Cerebellar cortex (tissue), 1 donor: ENCODE data around the gene DNAJC18.

Experiments used
- DNase-seq: peaks from one replicate; pipeline ENCODE4 v3.0.0-alpha.2; 2015; ENCODE audit warnings: low spot score

DNAJC18 gene

DNA sequence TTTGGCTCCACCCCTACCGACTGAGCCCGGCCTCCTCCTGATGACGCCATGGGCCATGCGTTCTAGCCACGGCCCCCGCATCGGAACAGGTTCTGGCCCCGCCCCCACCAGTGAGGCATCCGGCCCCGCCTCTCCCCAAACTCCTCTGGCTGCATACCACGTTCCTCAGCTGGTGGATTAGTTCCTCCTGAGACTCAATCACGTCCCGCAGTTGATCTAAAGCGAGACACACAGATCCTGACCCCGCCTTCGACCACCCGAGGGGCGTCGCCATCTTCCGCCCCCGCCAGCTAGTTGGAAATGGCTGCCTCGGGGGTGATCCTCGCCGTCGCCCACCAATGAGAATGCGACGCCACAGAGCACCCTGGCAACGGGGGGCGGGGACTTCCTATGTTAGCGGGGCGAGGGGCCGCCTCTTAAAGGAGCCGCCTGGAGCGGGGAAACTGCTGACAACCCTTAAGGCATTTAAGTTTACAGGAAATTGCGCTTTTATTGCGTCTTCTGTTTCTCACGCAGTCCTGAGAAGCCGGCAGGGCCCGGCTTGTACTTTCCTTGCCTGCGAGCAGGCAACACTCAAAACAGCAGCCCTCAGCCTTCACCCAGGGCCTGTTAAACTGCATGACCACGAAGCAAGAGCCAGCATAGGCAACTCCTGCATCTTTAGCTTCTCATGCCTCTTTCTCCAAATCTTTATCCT, 35.4 kb downstream of the DNAJC18 start, which contains the start of gene SPATA24:
SPATA24 (minus strand) TSS at position 303 of the 697 bp plus-strand sequence; CDS start at position 274, 29 bp downstream.
- peak; percentile 98 for DNase-seq

DNA sequence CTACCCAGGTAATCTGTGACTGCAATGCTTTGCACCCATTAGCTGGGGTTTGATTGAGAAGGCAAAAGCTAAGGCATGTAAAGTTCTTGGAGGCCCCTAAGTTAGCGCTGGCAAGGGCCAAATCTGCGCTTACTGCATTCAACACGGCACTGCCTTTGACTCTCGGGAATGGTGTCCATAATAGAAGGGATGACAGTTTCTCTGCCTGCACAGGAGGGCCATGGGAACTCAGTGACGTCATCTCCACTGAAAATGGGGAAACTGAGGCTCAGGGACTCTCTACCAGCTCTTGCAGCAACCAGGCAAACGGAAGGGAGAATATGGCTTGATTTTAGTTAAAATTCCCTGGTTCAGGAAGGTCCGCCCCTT, 35.9 kb downstream of the DNAJC18 start:
- DNase-seq: no peak

DNA sequence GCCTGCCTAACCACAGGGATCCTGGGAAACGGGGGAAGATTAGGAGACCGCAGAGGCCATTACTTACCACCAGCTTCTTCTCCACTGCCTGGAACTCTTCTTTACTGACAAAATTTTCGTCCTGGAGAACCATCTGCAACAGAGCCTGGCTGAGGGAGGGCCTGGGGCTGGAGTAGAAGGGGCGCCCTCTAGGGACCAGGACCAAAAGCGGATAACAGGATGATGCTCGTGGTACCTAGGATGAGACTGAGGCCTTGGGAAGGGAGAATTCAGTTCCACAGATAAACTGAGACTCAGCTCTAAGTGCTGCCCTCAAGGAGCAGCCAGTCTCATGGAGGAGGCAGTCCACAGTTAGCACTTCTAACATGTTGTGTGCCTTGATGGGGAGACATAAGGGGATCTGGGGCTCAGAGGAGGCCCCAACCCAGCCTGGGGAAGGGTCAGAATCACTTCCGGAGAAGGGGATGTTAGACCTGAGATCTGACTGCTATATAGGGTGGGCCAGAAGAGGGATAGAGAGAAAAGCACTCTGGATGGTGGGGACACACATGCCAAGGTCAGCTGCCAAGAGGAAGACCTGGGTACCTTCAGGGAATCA, 36.7 kb downstream of the DNAJC18 start:
- peak; percentile 42 for DNase-seq

DNA sequence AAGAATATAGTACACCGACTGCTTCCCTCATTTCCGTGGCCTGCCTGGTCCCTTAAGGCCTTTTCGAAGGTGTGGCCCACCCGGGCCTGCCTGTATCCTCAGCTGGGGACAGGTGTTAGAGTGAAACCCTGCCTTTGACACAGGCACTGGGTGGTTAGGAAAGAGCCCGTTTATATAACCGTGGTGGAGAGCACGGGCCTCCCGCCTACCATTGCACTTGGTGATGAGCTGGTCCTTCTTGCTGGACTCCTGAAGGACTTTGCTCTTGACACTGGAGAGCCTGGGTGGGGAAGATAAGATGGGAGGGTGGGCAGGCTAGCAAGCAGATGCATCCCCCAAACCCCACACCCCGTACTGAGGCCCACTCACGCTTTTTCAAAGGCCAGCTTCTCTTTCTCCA, 37.8 kb downstream of the DNAJC18 start:
- DNase-seq: no peak

DNA sequence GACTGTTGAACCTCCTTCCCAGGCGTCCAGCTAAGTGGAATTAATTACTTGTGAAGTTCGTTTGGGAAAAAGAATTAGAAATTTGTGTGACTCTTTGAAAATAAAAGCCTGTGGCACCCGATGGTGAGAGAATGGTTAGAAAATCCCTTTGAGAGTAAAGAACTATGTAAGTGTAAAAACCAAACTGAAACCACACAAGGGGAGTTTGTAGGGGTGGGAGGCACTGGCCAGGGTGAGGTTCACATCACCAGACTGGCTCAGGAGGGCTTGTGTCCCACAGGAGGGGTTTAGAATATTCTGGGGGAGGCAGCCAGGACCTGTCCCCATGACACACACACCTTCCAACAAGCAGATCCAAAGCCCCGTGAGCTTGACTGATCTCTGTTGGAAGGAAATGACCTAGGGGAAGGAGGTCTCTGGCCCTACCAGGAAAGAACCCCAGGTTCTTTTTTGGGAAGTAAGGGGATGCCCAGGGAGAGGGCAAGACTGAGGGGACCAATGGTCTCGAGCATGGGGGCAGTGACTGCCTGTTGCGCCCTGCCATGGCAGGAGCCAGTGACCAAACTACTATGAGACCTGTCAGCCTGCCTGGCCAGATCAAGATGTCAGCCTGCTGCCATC, 39.7 kb downstream of the DNAJC18 start:
- DNase-seq: no peak

DNA sequence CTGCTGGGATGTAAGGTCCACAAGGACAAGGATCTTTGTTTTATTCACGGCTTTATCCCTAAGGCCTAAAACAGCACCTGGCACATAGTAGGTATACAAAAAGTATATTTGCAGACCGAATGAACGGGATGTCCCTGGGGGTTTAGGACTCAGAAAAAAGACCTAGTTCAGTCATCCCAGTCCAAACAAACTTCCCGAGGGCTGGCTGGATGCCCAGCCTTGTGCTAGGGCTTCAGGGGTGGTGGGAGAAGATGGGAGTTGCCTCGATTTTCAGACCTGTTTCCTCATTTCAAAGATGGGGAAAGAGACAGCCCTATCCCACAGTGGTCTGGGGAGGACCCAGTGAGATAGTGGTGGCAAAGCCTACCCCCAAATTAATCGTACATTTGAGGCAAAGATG, 41.4 kb downstream of the DNAJC18 start:
- DNase-seq: no peak

DNA sequence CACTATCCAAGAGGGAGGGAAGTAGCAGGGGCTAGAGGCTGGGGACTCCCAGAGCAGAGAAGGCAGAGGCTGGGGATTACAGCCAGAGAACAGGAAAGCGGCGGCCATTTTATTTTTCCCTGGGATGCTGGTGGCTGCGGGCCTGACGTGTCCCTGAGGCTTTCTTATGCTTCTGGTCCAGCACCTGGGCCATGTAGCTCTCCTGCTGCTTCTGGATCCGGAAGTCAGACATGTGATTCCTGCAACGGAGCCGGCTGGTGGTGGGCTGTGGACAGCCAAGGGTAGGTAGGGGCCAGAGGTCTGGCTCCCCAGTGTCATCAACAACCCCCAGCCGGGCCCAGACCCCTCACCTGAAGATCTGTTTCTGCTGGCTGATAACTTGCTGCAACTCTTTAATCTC, 42.6 kb downstream of the DNAJC18 start:
- DNase-seq: no peak

DNA sequence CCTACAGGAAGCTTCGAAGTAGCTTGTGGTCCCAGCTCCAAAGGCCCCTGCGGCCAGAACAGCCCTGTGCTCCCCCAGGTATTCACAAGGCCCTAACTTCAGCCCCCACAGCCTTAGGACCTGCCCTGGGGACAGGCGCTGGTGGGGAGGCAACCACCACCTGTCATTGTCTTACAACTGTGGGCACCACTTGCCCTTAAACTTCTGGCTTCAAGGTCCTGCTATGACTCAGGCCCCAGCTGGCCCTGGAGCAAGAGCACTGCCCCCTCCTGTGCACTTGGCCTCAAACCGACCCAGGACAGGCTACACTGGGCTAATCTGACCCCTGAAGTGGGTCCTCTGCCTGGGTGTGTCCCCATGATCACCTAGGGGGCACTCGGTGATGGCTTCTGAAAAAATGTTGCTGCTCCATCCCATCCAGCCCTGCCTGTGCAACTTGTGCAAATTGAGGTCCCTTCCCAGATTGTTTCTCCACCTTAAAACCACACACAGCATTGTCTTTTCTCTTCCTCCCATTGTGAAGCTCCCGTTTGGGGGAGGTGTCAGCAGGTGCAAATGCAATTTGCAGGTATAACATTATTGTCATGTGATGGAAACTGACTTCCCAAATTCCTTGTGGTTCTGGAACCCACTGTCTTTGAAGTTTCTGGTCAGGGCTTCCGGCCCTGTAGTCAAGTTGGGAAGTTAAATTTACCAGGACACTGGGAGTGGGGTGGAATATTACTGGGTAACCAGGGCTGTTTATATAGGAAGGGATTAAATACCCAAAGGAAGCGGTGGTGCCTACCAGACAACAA, 43.3 kb downstream of the DNAJC18 start:
- no peak for DNase-seq

DNA sequence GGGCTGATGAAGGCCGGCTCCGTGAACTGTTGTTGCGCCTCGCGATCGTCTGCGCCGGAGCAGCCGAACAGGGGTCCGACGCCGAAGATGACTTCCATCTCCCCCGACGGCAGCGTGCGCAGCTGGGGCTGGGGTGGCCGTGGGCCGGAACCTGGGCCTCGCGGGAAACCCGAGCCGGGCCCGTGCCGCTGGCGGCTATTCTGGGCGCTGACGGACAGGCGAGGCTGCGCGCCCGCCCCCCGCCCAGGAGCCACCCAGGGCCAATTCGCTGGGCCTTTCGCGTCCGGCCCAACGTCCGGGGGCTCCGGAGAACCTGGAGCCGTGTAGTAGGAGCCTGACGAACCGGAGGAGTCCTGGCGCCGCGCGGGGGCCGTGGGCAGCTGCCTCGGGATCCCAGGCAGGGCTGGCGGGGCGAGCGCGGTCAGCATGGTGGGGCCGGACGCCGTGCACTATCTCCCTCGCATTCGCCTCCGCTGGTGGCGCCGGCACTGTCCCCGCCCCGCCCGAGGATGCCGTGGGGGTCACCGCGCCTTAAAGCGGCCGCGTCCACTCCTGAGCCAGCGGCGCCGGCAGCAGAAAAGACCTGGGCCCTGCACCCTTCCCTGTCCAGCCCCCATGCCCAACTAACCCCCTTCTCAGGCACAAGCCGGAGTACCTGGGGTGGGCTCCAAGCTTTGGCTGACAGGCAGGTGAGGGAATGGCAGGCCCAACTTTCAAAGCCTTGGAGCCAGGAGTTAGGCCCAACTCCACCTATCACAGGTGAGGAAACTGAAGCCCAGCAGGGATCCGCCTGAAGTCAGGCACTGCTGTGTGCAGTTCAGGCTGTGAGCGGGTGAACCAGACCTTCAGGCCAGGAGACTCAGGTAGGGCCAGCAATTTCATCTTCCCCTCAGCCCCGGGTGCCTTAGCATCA, 44.4 kb downstream of the DNAJC18 start, which contains the start of gene PROB1:
PROB1 (minus strand) TSS at position 451 of the 913 bp plus-strand sequence; CDS start at position 428, 23 bp downstream.
- DNase-seq: no peak

DNA sequence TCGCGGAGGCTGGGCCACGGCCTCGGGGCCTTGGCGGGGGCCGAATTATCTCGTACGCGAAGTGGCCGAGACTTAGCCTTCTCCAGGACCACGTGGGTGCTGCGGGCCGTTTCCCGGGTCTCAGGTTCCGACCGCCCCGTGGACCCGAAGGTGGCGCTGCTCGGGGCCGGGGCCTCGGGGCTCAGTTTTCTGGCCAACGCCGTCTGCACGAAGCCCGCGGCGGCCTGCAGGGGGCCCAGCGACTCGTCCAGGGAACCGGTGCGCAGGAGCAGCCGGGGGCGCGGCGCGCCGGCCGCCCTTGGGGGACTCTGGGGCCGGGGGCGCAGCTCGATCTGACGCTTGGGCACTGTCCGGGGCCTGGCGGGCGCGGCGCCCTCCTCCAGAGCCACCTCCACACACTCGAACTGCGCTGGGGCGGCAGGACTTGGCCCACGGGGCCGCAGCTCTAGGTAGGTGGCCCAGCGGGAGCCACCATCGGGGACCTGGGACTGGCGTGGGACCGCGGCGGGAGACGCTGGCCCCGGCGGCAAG, 45.1 kb downstream of the DNAJC18 start:
- no peak for DNase-seq

DNA sequence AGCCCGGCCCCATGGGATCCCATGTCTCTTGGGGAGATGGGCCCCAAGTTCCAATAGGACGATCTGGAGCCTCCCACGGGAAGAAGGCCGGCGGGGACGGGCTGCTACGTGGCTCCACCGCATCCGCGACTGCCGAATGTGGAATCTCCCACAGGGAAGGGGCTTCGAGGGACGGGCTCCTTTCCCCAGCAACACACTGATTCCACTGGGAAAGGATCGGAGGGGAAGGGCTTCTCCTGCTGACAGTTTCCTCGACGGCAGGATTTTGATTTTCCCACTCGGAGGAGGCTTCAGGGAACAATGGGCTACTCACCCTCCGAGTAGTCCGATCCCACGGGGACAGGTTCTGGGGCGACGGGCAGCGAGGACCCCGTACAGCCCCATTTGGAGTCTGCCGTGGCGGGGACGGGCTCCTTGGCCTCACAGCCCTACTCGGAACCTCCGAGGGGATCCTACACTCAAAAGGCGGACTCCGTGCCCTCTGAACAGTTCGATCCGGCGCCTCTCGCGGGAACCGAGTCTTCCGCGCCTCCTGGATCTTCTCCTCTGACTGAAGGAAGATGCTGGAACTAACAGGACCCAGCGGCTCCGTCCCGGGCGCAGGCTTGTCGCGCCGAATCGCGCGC, 45.7 kb downstream of the DNAJC18 start:
- no peak for DNase-seq

DNA sequence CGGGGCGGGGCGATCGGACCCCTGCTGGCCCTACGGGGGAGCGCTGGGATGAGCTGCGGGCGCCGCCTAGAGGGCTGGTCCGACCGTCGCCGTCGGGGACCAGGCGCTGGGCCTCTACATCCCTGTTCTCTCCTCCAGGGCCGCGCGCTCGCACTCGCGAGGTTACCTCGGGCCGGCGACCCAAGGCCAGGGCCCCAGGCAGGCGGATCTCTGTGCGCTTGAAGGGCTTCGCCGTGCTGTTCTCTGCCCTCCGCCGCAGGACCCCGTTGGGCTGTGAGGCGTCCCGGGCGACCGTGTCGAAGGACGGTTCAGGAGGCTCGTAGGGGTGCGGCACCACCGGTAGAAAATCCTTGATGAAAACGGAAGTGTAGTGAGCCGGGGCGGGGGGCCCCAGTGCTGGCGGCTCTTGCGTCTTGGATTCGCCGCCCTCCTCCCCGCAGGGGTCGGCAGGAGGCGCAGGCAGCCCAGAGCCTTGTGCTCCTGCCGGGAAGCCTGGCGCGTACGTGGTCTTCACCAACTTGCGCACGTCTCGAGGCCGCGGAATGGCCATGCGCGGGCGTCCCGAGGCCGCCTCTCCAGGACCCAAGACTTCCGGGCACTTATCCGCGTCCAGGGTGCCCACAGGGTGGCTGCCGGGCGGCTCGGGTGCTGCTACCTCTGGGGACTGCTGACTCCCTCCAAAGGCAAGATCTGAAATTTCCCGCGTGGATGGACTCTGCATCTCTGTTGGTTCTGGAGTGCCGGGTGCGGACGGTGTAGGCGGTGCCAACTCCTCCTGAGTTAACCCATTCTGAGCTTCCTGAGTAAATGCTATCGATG, 46.4 kb downstream of the DNAJC18 start:
- no peak for DNase-seq

DNA sequence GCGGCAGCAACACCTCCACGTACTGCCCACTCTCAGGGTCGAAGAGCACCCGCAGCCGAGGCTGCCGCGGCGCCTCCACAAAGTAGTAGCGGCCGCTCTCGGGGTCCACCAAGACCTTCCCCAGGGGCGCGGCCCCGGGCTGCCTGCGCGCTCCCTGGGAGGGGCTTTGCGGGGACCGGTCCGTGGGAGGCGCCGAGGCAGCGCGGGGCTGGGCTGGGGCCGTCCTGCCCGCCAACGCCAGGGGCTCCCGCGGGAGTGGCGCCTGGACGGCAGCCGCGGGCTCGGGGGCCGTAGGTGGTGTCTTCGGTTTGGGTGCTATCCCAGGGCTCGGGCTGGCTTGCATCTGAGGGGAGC, 47.0 kb downstream of the DNAJC18 start:
- DNase-seq: no peak

DNA sequence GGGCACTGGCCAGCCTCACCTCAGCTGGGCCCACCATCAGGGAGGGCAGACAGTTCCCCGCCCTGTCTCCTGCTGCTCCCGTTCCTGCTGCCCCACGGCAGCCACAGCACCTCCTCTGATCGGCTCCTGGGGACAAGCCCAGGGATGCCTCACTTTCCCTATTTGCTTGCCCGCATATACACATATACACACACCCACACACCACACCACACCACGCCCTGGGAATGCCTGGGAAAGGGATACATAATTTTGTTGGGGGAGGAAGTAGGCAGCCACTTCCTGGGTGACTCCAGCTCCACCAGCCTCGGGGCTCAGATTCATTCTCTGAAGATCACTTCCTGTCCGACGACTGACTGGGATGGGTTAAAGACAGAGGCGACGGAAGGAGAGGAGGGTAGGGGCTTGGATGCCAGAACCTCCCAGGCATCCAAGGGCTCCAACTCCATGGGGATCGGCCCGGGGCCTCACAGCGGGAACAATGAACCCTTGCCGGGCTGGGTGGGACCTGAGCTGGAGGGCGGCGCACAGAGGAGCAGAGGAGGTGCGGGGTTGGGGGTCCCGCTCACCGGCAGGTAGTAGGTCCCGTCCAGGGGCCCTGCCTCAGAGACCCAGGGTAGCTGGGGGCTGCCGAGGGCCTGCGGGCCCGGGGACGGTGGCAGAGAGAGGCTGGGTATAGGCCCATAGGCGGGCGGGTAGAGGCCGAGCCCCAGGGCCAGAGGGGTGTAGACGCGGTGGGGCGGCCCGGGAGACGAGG, 47.6 kb downstream of the DNAJC18 start:
- DNase-seq: no peak

DNA sequence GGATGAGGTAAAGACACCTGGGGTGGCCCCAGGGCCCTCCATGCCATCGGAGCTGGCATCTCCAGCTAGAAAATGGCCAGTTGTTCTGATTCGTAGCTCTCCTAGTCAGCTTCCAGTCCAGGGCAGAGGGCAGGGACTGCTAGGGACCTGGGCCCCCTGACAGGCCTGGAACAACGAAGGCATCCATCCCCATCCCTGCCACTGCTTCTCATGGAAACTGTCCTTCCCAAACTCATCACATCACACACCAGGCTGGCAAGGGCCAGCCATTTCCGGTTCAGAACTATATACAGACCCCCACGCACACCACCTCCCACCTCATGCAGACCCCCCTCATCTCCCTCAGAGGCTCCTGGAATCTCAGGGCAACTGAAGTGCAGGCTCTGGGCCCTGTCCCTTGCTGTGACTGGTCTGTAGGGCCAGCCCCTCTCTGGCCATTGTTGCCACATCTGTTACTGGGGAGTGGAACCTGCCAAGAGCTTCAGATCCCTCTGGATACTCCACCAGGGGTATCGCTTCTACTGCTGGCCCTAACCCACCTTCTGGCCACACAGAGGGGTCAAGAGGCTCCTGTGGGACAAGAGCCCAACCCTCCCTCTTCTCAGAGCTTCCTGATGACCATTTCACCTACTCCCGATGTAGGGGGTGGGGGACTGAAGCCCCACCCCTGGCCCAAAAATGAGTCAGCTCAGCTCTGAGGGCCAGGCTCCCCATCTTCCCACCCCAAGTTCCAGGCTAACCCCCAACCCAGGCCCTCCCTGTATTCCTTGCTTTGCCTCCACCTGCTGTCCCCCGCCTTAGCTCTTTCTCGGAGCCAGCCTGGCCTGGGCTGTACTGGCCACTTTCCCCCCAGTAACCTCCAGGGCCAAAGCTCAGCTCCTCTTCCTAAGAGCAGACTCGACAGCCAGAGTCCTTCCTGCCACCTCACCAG, 48.4 kb downstream of the DNAJC18 start:
- DNase-seq: no peak

DNA sequence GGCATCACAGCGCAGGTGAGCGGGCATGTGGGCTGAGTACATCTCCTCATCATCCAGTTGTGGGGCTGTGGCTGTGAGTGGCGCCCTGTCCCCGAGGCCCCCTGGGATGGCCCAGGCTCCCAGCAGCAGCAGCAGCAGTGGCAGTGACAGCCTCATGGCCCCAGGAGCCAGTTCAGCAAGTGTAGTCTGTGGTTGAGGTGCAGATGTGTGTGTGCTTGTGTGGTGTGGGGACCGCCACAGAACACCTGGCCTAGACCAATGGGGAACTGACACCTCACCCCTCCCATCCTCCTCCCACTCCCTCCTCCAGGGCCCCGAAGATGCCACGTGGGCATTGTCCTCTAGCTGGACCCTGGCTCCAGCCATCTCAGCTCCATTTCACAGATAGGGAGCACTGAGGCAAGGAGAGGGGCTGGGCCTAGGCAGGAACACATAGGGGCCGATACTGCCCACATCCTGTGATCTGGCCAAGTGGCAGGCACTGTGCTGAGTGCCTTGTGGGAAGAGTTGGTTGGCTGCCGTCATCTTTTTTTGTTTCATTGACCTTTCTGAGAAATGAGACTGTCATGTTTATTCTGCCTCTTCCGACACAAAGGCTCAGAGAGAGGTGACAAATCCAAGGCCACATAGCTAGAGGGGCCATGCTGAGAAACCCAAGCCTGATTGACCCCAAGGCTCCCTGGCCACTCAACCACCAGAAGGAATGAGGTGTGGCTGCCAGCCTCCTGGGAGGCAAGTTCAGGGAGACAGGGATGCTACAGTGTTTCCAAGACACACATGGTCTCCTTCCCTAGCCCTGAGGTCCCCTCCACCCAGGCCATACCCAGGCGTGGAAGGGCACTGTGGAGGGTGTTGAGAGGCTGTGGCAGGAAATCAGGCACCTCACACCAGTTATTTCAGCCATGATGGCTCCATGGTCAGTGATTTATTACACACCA, 49.4 kb downstream of the DNAJC18 start, which contains the start of gene MZB1:
MZB1 (minus strand) TSS at position 213 of the 938 bp plus-strand sequence; CDS start at position 156, 57 bp downstream.
- no peak for DNase-seq
